Karpas-422 (cell line): ENCODE measurements around the gene ARHGEF33. TPM values are rescaled to one million over a fixed set of nuclear protein-coding genes. Genes with fewer than 3 reads are reported as not detected.

Source experiments
- DNase-seq: peaks from one replicate; pipeline ENCODE4 v3.0.0-alpha.2; 2015
- H2AFZ ChIP-seq: fragments of 200-600 bp; sonication (generic); 2 replicates; pipeline ENCODE4 v1.6.1; 2014; ENCODE audit warnings: antibody characterized with exemption, low read length, mixed read lengths
- H3K27ac ChIP-seq: fragments of 200-600 bp; sonication (generic); 2 replicates; pipeline ENCODE4 v1.5.1; 2014; ENCODE audit warnings: mild to moderate bottlenecking, low read length, moderate library complexity
- H3K27me3 ChIP-seq: fragments of 200-600 bp; sonication (generic); 2 replicates; pipeline ENCODE4 v1.6.1; 2014; ENCODE audit warnings: low read length, mixed read lengths
- H3K36me3 ChIP-seq: fragments of 200-600 bp; sonication (generic); 2 replicates; pipeline ENCODE4 v1.6.1; 2014; ENCODE audit warnings: low read length, mixed read lengths; ENCODE audit not compliant: insufficient read depth
- H3K4me1 ChIP-seq: fragments of 200-600 bp; sonication (generic); 2 replicates; pipeline ENCODE4 v1.6.1; 2014; ENCODE audit warnings: mild to moderate bottlenecking, low read length, mixed read lengths
- H3K4me2 ChIP-seq: fragments of 200-600 bp; sonication (generic); 2 replicates; pipeline ENCODE4 v1.6.1; 2014; ENCODE audit warnings: low read length, low read depth, mild to moderate bottlenecking; ENCODE audit not compliant: poor library complexity, severe bottlenecking
- H3K4me3 ChIP-seq: fragments of 200-600 bp; sonication (generic); 2 replicates; pipeline ENCODE4 v1.5.1; 2014; ENCODE audit warnings: mild to moderate bottlenecking, antibody characterized with exemption, low read length, mixed read lengths
- H3K79me2 ChIP-seq: fragments of 200-600 bp; sonication (generic); 2 replicates; pipeline ENCODE4 v1.6.1; 2014; ENCODE audit warnings: mild to moderate bottlenecking, low read length, mixed read lengths
- H3K9ac ChIP-seq: fragments of 200-600 bp; sonication (generic); 2 replicates; pipeline ENCODE4 v1.6.0; 2014; ENCODE audit warnings: low read length
- H3K9me2 ChIP-seq: fragments of 200-600 bp; sonication (generic), shearing (Covaris generic); replicated peaks from 2 replicates; pipeline ENCODE4 v1.6.0; 2014; ENCODE audit warnings: mild to moderate bottlenecking, low read length, moderate library complexity; ENCODE audit not compliant: insufficient read depth
- H3K9me3 ChIP-seq: fragments of 300-700, 200-600 bp; sonication (generic); 2 replicates; pipeline ENCODE4 v1.6.1; 2014; ENCODE audit warnings: low read length, mixed read lengths
- H4K20me1 ChIP-seq: fragments of 200-600 bp; sonication (generic); 2 replicates; pipeline ENCODE4 v1.6.1; 2014; ENCODE audit warnings: mild to moderate bottlenecking, antibody characterized with exemption, low read length, low read depth; ENCODE audit not compliant: insufficient read depth
- total RNA-seq: library from RNA; depleted of rRNA; stranded (reverse); fragments of >200 nt; shearing (Covaris generic); gene quantifications from 2 replicates; pipeline ENCODE4 v1.2.3, GENCODE V29; 2014; ENCODE audit warnings: low replicate concordance

ARHGEF33 gene
- total RNA-seq, 1 experiment from 2014 or later, result not detected

GRCh38 chr2:38875227-38875575 lies 14.5 kb upstream of the ARHGEF33 start:
- no peak for DNase-seq
- Histone ChIP-seq H3K9me3 (peaks cover 2% of the 10 kb centered on the region), H3K4me2 (peak overlapping the region; percentile 95), H3K27me3 (no peaks in the 10 kb centered on the region), H3K36me3 (no peaks in the 10 kb centered on the region), H3K79me2 (peaks cover 58% of the 10 kb centered on the region), H3K9me2 (no peaks in the 10 kb centered on the region), H2AFZ (peak overlapping the region; percentile 90; the same call in 1 of the 2 replicates), H4K20me1 (no peaks in the 10 kb centered on the region), H3K4me3 (peak overlapping the region; percentile 87), H3K9ac (peak overlapping the region; percentile 81), H3K27ac (no peak overlapping the region), H3K4me1 (peaks cover 19% of the 10 kb centered on the region)

- peak within 1 kb of the TSS; percentile 87 for H3K4me3 ChIP-seq
- H3K9me3 ChIP-seq, result no peaks in the 10 kb centered on the region; the same call in 1 of the 2 replicates
- no peak within 1 kb of the TSS for H3K27ac ChIP-seq
- peaks cover 19% of the 10 kb centered on the region for H3K4me1 ChIP-seq
- peak within 1 kb of the TSS; percentile 95 for H3K4me2 ChIP-seq
- peak; percentile 93 for DNase-seq
- H2AFZ ChIP-seq, result peak within 1 kb of the TSS; percentile 90
- H4K20me1 ChIP-seq, result no peaks in the 10 kb centered on the region
- H3K79me2 ChIP-seq, result peaks cover 54% of the 10 kb centered on the region
- peak within 1 kb of the TSS; percentile 81 for H3K9ac ChIP-seq
- no peaks in the 10 kb centered on the region for H3K36me3 ChIP-seq
- H3K9me2 ChIP-seq, result no peaks in the 10 kb centered on the region
- no peaks in the 10 kb centered on the region for H3K27me3 ChIP-seq
These were observed 13.9 kb upstream of the ARHGEF33 start, which contains the start of the genes DHX57 and MORN2 for GRCh38 chr2:38875576-38876367. Gene DHX57, minus strand, starts transcription at chr2:38875934. Its CDS starts 7,529 bp downstream, at chr2:38868405. Gene MORN2, plus strand, starts transcription at chr2:38875976.

GRCh38 chr2:38876407-38876806 lies 13.3 kb upstream of the ARHGEF33 start:
- no peak overlapping the region for H3K27ac ChIP-seq
- no peaks in the 10 kb centered on the region for H4K20me1 ChIP-seq
- H3K9me2 ChIP-seq, result no peaks in the 10 kb centered on the region
- DNase-seq, result peak; percentile 53
- H3K9me3 ChIP-seq, result no peaks in the 10 kb centered on the region
- H2AFZ ChIP-seq, result peak overlapping the region; percentile 90
- no peaks in the 10 kb centered on the region for H3K27me3 ChIP-seq
- H3K79me2 ChIP-seq, result peaks cover 50% of the 10 kb centered on the region
- H3K4me1 ChIP-seq, result peaks cover 19% of the 10 kb centered on the region
- peak overlapping the region; percentile 81 for H3K9ac ChIP-seq
- peak overlapping the region; percentile 87 for H3K4me3 ChIP-seq
- no peaks in the 10 kb centered on the region for H3K36me3 ChIP-seq
- peak overlapping the region; percentile 95 for H3K4me2 ChIP-seq

GRCh38 chr2:38886063-38886462 lies 3.6 kb upstream of the ARHGEF33 start:
- no peak overlapping the region for H3K4me2 ChIP-seq
- DNase-seq, result no peak
- no peaks in the 10 kb centered on the region for H3K36me3 ChIP-seq
- H3K9me3 ChIP-seq, result no peaks in the 10 kb centered on the region
- no peaks in the 10 kb centered on the region for H4K20me1 ChIP-seq
- H3K9ac ChIP-seq, result no peak overlapping the region
- no peaks in the 10 kb centered on the region for H3K9me2 ChIP-seq
- no peaks in the 10 kb centered on the region for H3K4me1 ChIP-seq
- no peak overlapping the region for H3K4me3 ChIP-seq
- no peaks in the 10 kb centered on the region for H3K27me3 ChIP-seq
- no peak overlapping the region for H2AFZ ChIP-seq
- H3K79me2 ChIP-seq, result no peaks in the 10 kb centered on the region
- no peak overlapping the region for H3K27ac ChIP-seq

GRCh38 chr2:38887347-38887746 lies 2.3 kb upstream of the ARHGEF33 start:
- DNase-seq, result no peak
- Histone ChIP-seq H3K4me2 (no peak overlapping the region), H3K27ac (no peak overlapping the region), H3K36me3 (no peaks in the 10 kb centered on the region), H3K4me1 (no peaks in the 10 kb centered on the region), H3K79me2 (no peaks in the 10 kb centered on the region), H3K9ac (no peak overlapping the region), H3K9me2 (no peaks in the 10 kb centered on the region), H4K20me1 (no peaks in the 10 kb centered on the region), H3K9me3 (no peaks in the 10 kb centered on the region), H3K27me3 (no peaks in the 10 kb centered on the region), H2AFZ (no peak overlapping the region), H3K4me3 (no peak overlapping the region)

- no peaks in the 10 kb centered on the region for H3K9me2 ChIP-seq
- no peak for DNase-seq
- H3K9ac ChIP-seq, result no peak overlapping the region
- H3K36me3 ChIP-seq, result no peaks in the 10 kb centered on the region
- H3K4me1 ChIP-seq, result no peaks in the 10 kb centered on the region
- H3K27me3 ChIP-seq, result no peaks in the 10 kb centered on the region
- H3K4me2 ChIP-seq, result no peak overlapping the region
- no peak overlapping the region for H3K4me3 ChIP-seq
- H3K9me3 ChIP-seq, result no peaks in the 10 kb centered on the region
- H3K27ac ChIP-seq, result no peak overlapping the region
- H4K20me1 ChIP-seq, result no peaks in the 10 kb centered on the region
- H3K79me2 ChIP-seq, result no peaks in the 10 kb centered on the region
- H2AFZ ChIP-seq, result no peak overlapping the region
These were observed 1.6 kb upstream of the ARHGEF33 start for GRCh38 chr2:38887902-38888554.

- Histone ChIP-seq H3K4me1 (no peaks in the 10 kb centered on the region), H3K27me3 (no peaks in the 10 kb centered on the region), H3K9ac (no peak overlapping the region), H3K4me3 (no peak overlapping the region), H3K9me3 (no peaks in the 10 kb centered on the region), H4K20me1 (no peaks in the 10 kb centered on the region), H3K9me2 (no peaks in the 10 kb centered on the region), H3K27ac (no peak overlapping the region), H3K4me2 (no peak overlapping the region), H2AFZ (no peak overlapping the region), H3K79me2 (no peaks in the 10 kb centered on the region), H3K36me3 (no peaks in the 10 kb centered on the region)
- no peak for DNase-seq
These were observed 630 bp upstream of the ARHGEF33 start for GRCh38 chr2:38889045-38889444.

- Histone ChIP-seq H3K9ac (no peak overlapping the region), H3K9me3 (no peaks in the 10 kb centered on the region), H3K79me2 (no peaks in the 10 kb centered on the region), H2AFZ (no peak overlapping the region), H4K20me1 (no peaks in the 10 kb centered on the region), H3K4me2 (no peak overlapping the region), H3K4me3 (no peak overlapping the region), H3K36me3 (no peaks in the 10 kb centered on the region), H3K4me1 (no peaks in the 10 kb centered on the region), H3K27ac (no peak overlapping the region), H3K9me2 (no peaks in the 10 kb centered on the region), H3K27me3 (no peaks in the 10 kb centered on the region)
- DNase-seq, result no peak
These were observed 3.1 kb downstream of the ARHGEF33 start for GRCh38 chr2:38892819-38893218.
